Right lobe of liver (tissue), 6 donors: ENCODE results near the gene APRT. TPM values are rescaled to one million over a fixed set of nuclear protein-coding genes. Genes with fewer than 3 reads are reported as not detected.

Experiments used
- ATAC-seq, 4 donors: fragments of 200-7000 bp; cut with Tn5 transposase; one replicate each; pipeline ENCODE4 v1.9.1; 2020; ENCODE audit warnings: mild to moderate bottlenecking in 4 of 4, moderate library complexity in 4 of 4
- DNase-seq, 3 donors: peaks; one replicate each; pipeline ENCODE4 v3.0.0-alpha.2; 2020
- H3K27ac ChIP-seq, 3 donors: fragments of 200-600 bp; one replicate each; pipeline ENCODE4 v1.8.0; 2022
- H3K27me3 ChIP-seq, 2 donors: fragments of 200-600 bp; one replicate each; pipeline ENCODE4 v1.8.0; 2022
- H3K36me3 ChIP-seq, 4 donors: fragments of 200-600 bp; sonication (generic) in 1 of 4; one replicate each; pipeline versions ENCODE4 v1.5.1 to v1.8.0; 2017 to 2022; ENCODE audit warnings: control low read depth in 1 of 4
- H3K4me1 ChIP-seq, 4 donors: fragments of 200-600 bp; sonication (generic) in 1 of 4; one replicate each; pipeline versions ENCODE4 v1.5.1 to v1.8.0; 2017 to 2022; ENCODE audit warnings: control low read depth in 1 of 4
- H3K4me3 ChIP-seq, 3 donors: fragments of 200-600 bp; one replicate each; pipeline ENCODE4 v1.8.0; 2022
- H3K9me3 ChIP-seq, 4 donors: fragments of 200-600 bp; sonication (generic) in 1 of 4; one replicate each; pipeline versions ENCODE4 v1.5.1 to v1.8.0; 2017 to 2022; ENCODE audit warnings: control low read depth in 1 of 4
- POLR2A ChIP-seq: fragments of 450-650 bp; IDR thresholded peaks from one replicate; pipeline ENCODE4 v1.6.1; 2017; ENCODE audit warnings: antibody characterized with exemption, mild to moderate bottlenecking
- WGBS: methylation state at CpG from one replicate; pipeline ENCODE4 v1.1.6; 2018; ENCODE audit warnings: low coverage, low lambda C conversion rate; ENCODE audit not compliant: insufficient coverage; ENCODE audit errors: missing lambda C conversion rate; 5-methylcytosine and 5-hydroxymethylcytosine counted together
- intact Hi-C, 2 donors: fragments of 100-400 bp; cut with DNase I; formaldehyde crosslinking; loops; one replicate each; pipeline versions ENCODE4 v1.11.2 to v1.14.1; 2022
- total RNA-seq, 6 experiments: library from RNA; depleted of rRNA in 2 of 6; stranded (reverse); fragments of >200 nt in 2 of 6; fragmentation: NEBNext Ultra II Directional in 3 of 6; extraction: Animal tissue kit (Norgen Biotek cat#: 25700) in 3 of 6; gene quantifications; one replicate each; pipeline versions ENCODE4 v1.1.0 to v1.2.4, GENCODE V29; 2016 to 2023
- TF ChIP-seq, protein P1 (sequence below), 4 donors: fragments of 200-600 bp in 3 of 4; fragments of 450-650 bp in 1 of 4; IDR thresholded peaks; one replicate each; pipeline versions ENCODE4 v1.5.1 to v1.8.0; 2016 to 2022; ENCODE audit warnings: antibody characterized with exemption in 4 of 4, mild to moderate bottlenecking in 2 of 4
- donor health status: DM: no; HTN: yes; CAD: no.
- donor health status: DM: no; HTN: no; CAD: no.
- donor health status: DM: no; HTN: no; CAD: no.
- donor health status: DM: no; HTN: yes; CAD: no.
- donor health status: DM: no; HTN: yes; CAD: no.

Gene APRT
- total RNA-seq, 6 experiments from 2014 or later: 61.4 to 120 (median 74.1) TPM

DNA sequence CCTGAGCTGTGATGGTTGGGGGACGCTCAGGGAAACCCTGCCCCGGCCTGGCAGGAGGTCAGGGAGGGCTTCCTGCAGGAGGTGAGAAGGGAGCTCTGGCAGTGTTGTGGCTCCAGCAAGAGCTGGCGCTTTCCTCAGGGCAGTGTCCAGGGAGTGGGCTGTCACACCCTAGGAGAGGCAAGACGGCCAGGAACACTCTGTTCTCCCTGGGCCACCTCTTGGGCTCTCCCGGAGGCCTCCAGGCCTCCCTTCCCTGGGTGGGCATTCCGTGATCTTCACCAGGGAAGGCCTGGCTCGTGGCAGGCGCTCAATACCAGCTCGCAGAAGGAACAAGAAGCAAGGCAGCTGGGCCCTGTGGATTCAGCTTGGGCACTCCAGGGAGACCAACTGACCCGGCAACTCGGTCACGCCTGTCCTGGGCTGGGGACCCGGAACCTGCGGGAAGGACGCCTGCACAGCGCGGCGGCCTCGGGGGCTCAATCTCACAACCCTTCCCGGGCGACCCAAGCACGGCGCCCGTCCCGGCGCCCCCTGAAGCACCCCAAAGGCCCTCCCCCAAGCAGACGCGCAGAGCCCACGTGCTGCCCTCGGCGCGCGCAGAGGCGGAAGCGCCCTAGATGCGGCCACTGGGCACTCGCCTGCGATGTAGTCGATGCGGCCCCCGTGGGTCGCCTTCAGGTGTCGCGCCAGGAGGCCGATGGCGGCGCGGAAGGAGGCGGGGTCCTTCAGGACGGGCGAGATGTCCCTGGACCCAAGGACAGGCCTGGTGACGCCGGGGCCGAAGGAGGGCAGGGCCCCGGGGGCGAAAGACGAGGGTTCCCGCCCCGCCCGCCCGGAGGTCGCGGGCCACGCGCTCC is 588 bp downstream of the APRT start:
- Histone ChIP-seq H3K27ac (peak overlapping the region; percentile 34 to 90 (median 75)), H3K4me1 (peaks cover 0 to 18% (median 4%) of the 10 kb centered on the region in 4 donors), H3K36me3 (peaks cover 0 to 5% (median 0%) of the 10 kb centered on the region in 4 donors), H3K9me3 (no peaks in the 10 kb centered on the region), H3K27me3 (no peaks in the 10 kb centered on the region), H3K4me3 (peak overlapping the region; percentile 74 to 99 (median 85))
- no peak for TF ChIP-seq POLR2A
- TF ChIP-seq, protein P1, sequence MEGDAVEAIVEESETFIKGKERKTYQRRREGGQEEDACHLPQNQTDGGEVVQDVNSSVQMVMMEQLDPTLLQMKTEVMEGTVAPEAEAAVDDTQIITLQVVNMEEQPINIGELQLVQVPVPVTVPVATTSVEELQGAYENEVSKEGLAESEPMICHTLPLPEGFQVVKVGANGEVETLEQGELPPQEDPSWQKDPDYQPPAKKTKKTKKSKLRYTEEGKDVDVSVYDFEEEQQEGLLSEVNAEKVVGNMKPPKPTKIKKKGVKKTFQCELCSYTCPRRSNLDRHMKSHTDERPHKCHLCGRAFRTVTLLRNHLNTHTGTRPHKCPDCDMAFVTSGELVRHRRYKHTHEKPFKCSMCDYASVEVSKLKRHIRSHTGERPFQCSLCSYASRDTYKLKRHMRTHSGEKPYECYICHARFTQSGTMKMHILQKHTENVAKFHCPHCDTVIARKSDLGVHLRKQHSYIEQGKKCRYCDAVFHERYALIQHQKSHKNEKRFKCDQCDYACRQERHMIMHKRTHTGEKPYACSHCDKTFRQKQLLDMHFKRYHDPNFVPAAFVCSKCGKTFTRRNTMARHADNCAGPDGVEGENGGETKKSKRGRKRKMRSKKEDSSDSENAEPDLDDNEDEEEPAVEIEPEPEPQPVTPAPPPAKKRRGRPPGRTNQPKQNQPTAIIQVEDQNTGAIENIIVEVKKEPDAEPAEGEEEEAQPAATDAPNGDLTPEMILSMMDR (IDR thresholded peaks at IDR 0.05): no peak
- WGBS: 7% methylated on average over 13 of the region's 65 CpGs
- intact Hi-C loops: loop anchor here in 1 of 2 donors (10.0 kb wide), 2 partner anchors 54 to 354 kb away; partner anchors contain the start of gene PABPN1L
- ATAC-seq (peak; percentile 49 to 73 (median 56)), DNase-seq (peak; percentile 73 to 82 (median 73))

DNA sequence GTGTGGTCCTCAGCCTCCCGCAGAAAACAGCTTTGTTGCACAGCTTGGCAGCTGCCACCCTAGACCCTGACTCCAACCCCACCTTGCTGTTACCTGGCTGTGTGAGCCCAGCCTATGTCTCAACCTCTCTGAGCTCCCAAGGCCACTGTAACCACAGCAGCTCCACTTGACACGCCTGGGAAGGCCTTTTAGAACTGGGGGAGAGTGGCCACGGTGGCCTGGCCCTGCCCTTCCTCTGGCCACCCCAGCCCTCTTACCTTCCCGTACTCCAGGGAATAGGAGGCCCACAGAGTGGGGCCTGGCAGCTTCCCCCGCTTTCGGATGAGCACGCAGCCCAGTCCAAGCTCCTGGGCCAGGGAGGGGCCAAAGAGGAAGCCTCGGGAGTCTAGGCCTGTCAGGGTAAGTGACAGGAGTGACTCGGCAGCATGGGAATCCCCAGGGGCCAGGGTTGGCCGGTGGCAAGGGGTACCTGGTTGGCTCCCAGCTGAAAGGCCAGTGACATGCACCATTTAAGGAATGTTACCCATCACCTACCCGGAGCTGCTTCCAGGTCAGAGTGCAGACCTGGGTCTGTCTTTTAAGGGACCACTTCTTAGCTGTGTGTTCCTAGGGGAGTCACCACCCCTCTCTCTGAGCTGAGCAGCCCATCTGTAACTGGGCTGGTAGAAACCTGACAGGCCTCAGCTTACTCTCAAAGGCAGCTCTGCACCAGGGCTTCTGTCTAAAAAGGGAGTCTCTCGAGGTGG is 1.4 kb downstream of the APRT start:
- peaks cover 0 to 5% (median 0%) of the 10 kb centered on the region in 4 donors for H3K36me3 ChIP-seq
- no peaks in the 10 kb centered on the region for H3K27me3 ChIP-seq
- TF ChIP-seq, protein P1 (IDR thresholded peaks at IDR 0.05): no peak
- no peak for TF ChIP-seq POLR2A
- no peak for ATAC-seq
- peak overlapping the region; percentile 74 to 99 (median 85) for H3K4me3 ChIP-seq
- H3K9me3 ChIP-seq: no peaks in the 10 kb centered on the region
- DNase-seq: no peak
- H3K4me1 ChIP-seq: peaks cover 0 to 18% (median 4%) of the 10 kb centered on the region in 4 donors
- intact Hi-C loops: loop anchor here in 1 of 2 donors (10.0 kb wide), 2 partner anchors 54 to 354 kb away; partner anchors contain the start of gene PABPN1L
- H3K27ac ChIP-seq: no peak overlapping the region
- WGBS: 18% methylated on average over 5 of the region's 12 CpGs

DNA sequence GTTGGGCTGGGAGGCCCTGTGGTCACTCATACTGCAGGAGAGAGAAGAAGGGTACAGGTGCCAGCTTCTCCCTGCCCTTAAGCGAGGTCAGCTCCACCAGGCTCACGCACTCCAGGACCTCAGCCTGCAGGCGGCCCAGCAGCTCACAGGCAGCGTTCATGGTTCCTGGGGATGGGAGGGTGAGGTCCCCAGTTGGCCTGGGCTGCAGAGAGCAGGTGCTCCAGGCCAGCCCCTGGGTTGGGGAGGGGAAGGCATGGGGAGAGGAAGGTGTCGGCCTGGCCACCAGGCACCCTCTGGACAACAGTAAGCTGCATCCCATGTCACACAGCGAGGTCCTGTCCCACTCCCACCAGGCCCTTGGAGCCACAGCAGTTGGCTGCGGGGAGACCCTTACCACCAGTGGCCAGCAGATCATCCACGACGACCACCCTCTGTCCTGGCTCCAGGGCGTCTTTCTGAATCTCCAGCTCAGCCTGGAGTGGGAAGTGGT is 2.0 kb downstream of the APRT start:
- Histone ChIP-seq H3K27me3 (no peaks in the 10 kb centered on the region), H3K36me3 (peaks cover 0 to 5% (median 0%) of the 10 kb centered on the region in 4 donors), H3K9me3 (no peaks in the 10 kb centered on the region), H3K27ac (no peak overlapping the region), H3K4me1 (peaks cover 0 to 20% (median 4%) of the 10 kb centered on the region in 4 donors), H3K4me3 (no peak overlapping the region)
- intact Hi-C loops: loop anchor here in 1 of 2 donors (10.0 kb wide), 2 partner anchors 55 to 355 kb away; partner anchors contain the start of gene PABPN1L
- no CpG with 5 or more reads among the region's 10 CpGs for WGBS
- TF ChIP-seq POLR2A: no peak
- TF ChIP-seq, protein P1 (IDR thresholded peaks at IDR 0.05): no peak
- no peak for DNase-seq
- no peak for ATAC-seq

DNA sequence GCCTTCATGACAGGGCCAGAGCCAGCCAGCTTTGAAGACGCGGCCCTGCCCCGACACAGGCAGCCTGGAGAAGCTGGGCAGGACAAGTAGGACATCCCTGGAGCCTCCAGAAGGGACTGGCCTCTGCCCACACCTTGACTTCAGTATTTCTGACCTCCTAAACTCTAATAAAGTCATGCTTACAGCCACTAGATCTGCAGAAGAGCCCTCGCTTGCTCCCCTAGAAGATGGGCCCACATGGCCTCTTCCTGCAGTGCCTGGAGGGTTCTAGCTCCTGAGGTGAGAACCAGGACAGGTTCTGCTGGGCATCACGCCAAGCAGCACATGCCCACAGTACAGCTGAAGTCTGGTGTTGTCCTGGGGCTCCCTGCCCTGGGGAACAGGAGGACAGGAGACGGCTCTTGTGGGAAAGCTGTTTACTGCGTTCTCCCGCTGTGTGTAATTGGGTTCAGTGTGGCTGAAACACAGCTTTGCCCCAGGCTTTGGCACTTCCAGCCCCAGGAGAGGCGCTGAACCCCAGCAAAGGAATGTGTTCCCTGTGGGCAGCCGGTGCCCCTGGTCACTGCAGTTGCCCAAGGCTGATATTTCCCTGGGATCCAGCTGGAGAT is 2.6 kb downstream of the APRT start:
- Histone ChIP-seq H3K27ac (no peak overlapping the region), H3K4me1 (peaks cover 0 to 26% (median 4%) of the 10 kb centered on the region in 4 donors), H3K9me3 (no peaks in the 10 kb centered on the region), H3K27me3 (no peaks in the 10 kb centered on the region), H3K4me3 (no peak overlapping the region), H3K36me3 (peaks cover 0 to 5% (median 0%) of the 10 kb centered on the region in 4 donors)
- ATAC-seq: no peak
- no CpG with 5 or more reads among the region's 10 CpGs for WGBS
- no peak for DNase-seq
- intact Hi-C loops: no loop called here
- no peak for TF ChIP-seq POLR2A
- TF ChIP-seq, protein P1 (IDR thresholded peaks at IDR 0.05): no peak
